Measurements from ENCODE around the gene LMCD1. TPM values are rescaled to one million over a fixed set of nuclear protein-coding genes. Genes with fewer than 3 reads are reported as not detected.

The LMCD1 gene
- total and polyA plus RNA-seq, 2 of the 8 experiments (the other 6 are each of a cell fraction or from before 2014, with no cell fraction given), result 12.3 to 26.5 TPM

GRCh38 chr3:8488411-8488810, 13.2 kb upstream of the LMCD1 start (continued):
- no peak for TF ChIP-seq CHD7 (IDR thresholded peaks at IDR 0.05; ENCODE audit: insufficient replicate concordance, low read length)

Data from H1 (cell line).